ENCODE measurements around the gene FRMD5.
"Not testable (repeated sequence)": the region's sequence is repeated elsewhere in the genome, so short reads cannot be mapped to it uniquely, and the experiment has no call there.

FRMD5 gene

GRCh38 chr15:44195151-44195740 lies at the start of gene FRMD5:
FRMD5 (minus strand) TSS chr15:44195271.
- in situ Hi-C loops (cut with HindIII; ENCODE audit: low pct_ligation_motif_present, low pct_unique_long_range_greater_than_20kb, low sequenced_read_pairs), result no loop called here
- peak; percentile 92 for DNase-seq

GRCh38 chr15:44243829-44244228 lies 48.8 kb upstream of the FRMD5 start:
- in situ Hi-C loops (cut with HindIII; ENCODE audit: low pct_ligation_motif_present, low pct_unique_long_range_greater_than_20kb, low sequenced_read_pairs), result no loop called here
- DNase-seq, result no peak

GRCh38 chr15:44243141-44243540 lies 48.1 kb upstream of the FRMD5 start:
- no peak for DNase-seq
- in situ Hi-C loops (cut with HindIII; ENCODE audit: low pct_ligation_motif_present, low pct_unique_long_range_greater_than_20kb, low sequenced_read_pairs), result no loop called here

GRCh38 chr15:44231842-44232241 lies 36.8 kb upstream of the FRMD5 start:
- in situ Hi-C loops (cut with HindIII; ENCODE audit: low pct_ligation_motif_present, low pct_unique_long_range_greater_than_20kb, low sequenced_read_pairs), result no loop called here
- no peak for DNase-seq

GRCh38 chr15:44229301-44229700 lies 34.2 kb upstream of the FRMD5 start:
- in situ Hi-C loops (cut with HindIII; ENCODE audit: low pct_ligation_motif_present, low pct_unique_long_range_greater_than_20kb, low sequenced_read_pairs); DNase-seq: not testable (repeated sequence)

- in situ Hi-C loops (cut with HindIII; ENCODE audit: low pct_ligation_motif_present, low pct_unique_long_range_greater_than_20kb, low sequenced_read_pairs), result no loop called here
- no peak for DNase-seq
These were observed 32.5 kb upstream of the FRMD5 start for GRCh38 chr15:44227584-44227983.

GRCh38 chr15:44227001-44227400 lies 31.9 kb upstream of the FRMD5 start:
- DNase-seq; in situ Hi-C loops (cut with HindIII; ENCODE audit: low pct_ligation_motif_present, low pct_unique_long_range_greater_than_20kb, low sequenced_read_pairs): not testable (repeated sequence)

GRCh38 chr15:44222478-44222877 lies 27.4 kb upstream of the FRMD5 start:
- DNase-seq, result no peak
- in situ Hi-C loops (cut with HindIII; ENCODE audit: low pct_ligation_motif_present, low pct_unique_long_range_greater_than_20kb, low sequenced_read_pairs), result no loop called here

GRCh38 chr15:44219073-44219472 lies 24.0 kb upstream of the FRMD5 start:
- in situ Hi-C loops (cut with HindIII; ENCODE audit: low pct_ligation_motif_present, low pct_unique_long_range_greater_than_20kb, low sequenced_read_pairs), result no loop called here

GRCh38 chr15:44216958-44217357 lies 21.9 kb upstream of the FRMD5 start:
- no peak for DNase-seq
- in situ Hi-C loops (cut with HindIII; ENCODE audit: low pct_ligation_motif_present, low pct_unique_long_range_greater_than_20kb, low sequenced_read_pairs), result no loop called here

More at GRCh38 chr15:44219073-44219472, 24.0 kb upstream of the FRMD5 start:
- DNase-seq, result no peak

- in situ Hi-C loops (cut with HindIII; ENCODE audit: low pct_ligation_motif_present, low pct_unique_long_range_greater_than_20kb, low sequenced_read_pairs), result no loop called here
- peak; percentile 39 for DNase-seq
These were observed 20.5 kb upstream of the FRMD5 start for GRCh38 chr15:44215594-44215993.

GRCh38 chr15:44208956-44209355 lies 13.9 kb upstream of the FRMD5 start:
- no peak for DNase-seq
- in situ Hi-C loops (cut with HindIII; ENCODE audit: low pct_ligation_motif_present, low pct_unique_long_range_greater_than_20kb, low sequenced_read_pairs), result no loop called here

GRCh38 chr15:44207643-44208042 lies 12.6 kb upstream of the FRMD5 start:
- in situ Hi-C loops (cut with HindIII; ENCODE audit: low pct_ligation_motif_present, low pct_unique_long_range_greater_than_20kb, low sequenced_read_pairs), result no loop called here
- DNase-seq, result peak; percentile 65

- no peak for DNase-seq
- in situ Hi-C loops (cut with HindIII; ENCODE audit: low pct_ligation_motif_present, low pct_unique_long_range_greater_than_20kb, low sequenced_read_pairs), result no loop called here
These were observed 4.3 kb upstream of the FRMD5 start for GRCh38 chr15:44199393-44199792.

GRCh38 chr15:44194323-44195150 lies 534 bp downstream of the FRMD5 start:
- DNase-seq, result peak; percentile 83
- in situ Hi-C loops (cut with HindIII; ENCODE audit: low pct_ligation_motif_present, low pct_unique_long_range_greater_than_20kb, low sequenced_read_pairs), result no loop called here

- DNase-seq, result peak; percentile 38
- in situ Hi-C loops (cut with HindIII; ENCODE audit: low pct_ligation_motif_present, low pct_unique_long_range_greater_than_20kb, low sequenced_read_pairs), result no loop called here
These were observed 1.3 kb downstream of the FRMD5 start for GRCh38 chr15:44193651-44194322.

GRCh38 chr15:44188795-44189194 lies 6.3 kb downstream of the FRMD5 start:
- in situ Hi-C loops (cut with HindIII; ENCODE audit: low pct_ligation_motif_present, low pct_unique_long_range_greater_than_20kb, low sequenced_read_pairs), result no loop called here
- DNase-seq, result no peak

- in situ Hi-C loops (cut with HindIII; ENCODE audit: low pct_ligation_motif_present, low pct_unique_long_range_greater_than_20kb, low sequenced_read_pairs), result no loop called here
- no peak for DNase-seq
These were observed 8.4 kb downstream of the FRMD5 start for GRCh38 chr15:44186705-44187104.

GRCh38 chr15:44183363-44183762 lies 11.7 kb downstream of the FRMD5 start:
- in situ Hi-C loops (cut with HindIII; ENCODE audit: low pct_ligation_motif_present, low pct_unique_long_range_greater_than_20kb, low sequenced_read_pairs), result no loop called here
- no peak for DNase-seq

Measured in ACHN (cell line).